ENCODE measurements around the gene TDRD9. TPM values are rescaled to one million over a fixed set of nuclear protein-coding genes. Genes with fewer than 3 reads are reported as not detected.

The TDRD9 gene
- total and polyA plus RNA-seq, 2 of the 4 experiments (the other 2 are of a cell fraction) = 0.07 to 0.18 TPM

- Histone ChIP-seq H3K27me3 (ENCODE audit: control insufficient read depth, insufficient read depth, low read length) (peaks cover 6% of the 10 kb centered on the region), H2AK9ac (replicated peaks; ENCODE audit: low read depth, low read length, poor library complexity) (no peak overlapping the region), H2BK120ac (ENCODE audit: low read depth, low read length) (no peak overlapping the region), H4K8ac (ENCODE audit: low read depth in 2 of 2, low read length in 2 of 2) (no peak overlapping the region), H3K9ac (ENCODE audit: low read depth, low read length) (no peak overlapping the region), H3K4ac (ENCODE audit: low read depth, low read length) (no peak overlapping the region), H4K20me1 (ENCODE audit: insufficient read depth, low read length) (no peaks in the 10 kb centered on the region), H3K79me1 (ENCODE audit: low read depth in 1 of 2, low read length in 2 of 2) (no peaks in the 10 kb centered on the region), H3K18ac (ENCODE audit: low read depth, low read length) (no peak overlapping the region), H2BK15ac (ENCODE audit: low read depth, low read length) (no peak overlapping the region), H3K9me1 (ENCODE audit: insufficient read depth, low read length) (no peaks in the 10 kb centered on the region), H3K27ac (ENCODE audit: insufficient read depth, low read length) (no peak overlapping the region), H3K4me2 (ENCODE audit: low read depth, low read length) (no peak overlapping the region), H2AFZ (replicated peaks; ENCODE audit: low read length, poor library complexity) (no peak overlapping the region), H4K91ac (ENCODE audit: insufficient read depth, low read depth, low read length) (no peak overlapping the region), H2BK5ac (ENCODE audit: low read depth, low read length, poor library complexity, severe bottlenecking) (no peak overlapping the region), H3K4me1 (ENCODE audit: control insufficient read depth, insufficient read depth, low read length) (no peaks in the 10 kb centered on the region), H3K4me3 (ENCODE audit: insufficient read depth, low read depth, low read length) (no peak overlapping the region), H3K36me3 (ENCODE audit: control insufficient read depth, insufficient read depth, low read length) (no peaks in the 10 kb centered on the region), H3K56ac (ENCODE audit: extremely low read depth, insufficient read depth, low read length) (no peak overlapping the region), H4K5ac (ENCODE audit: low read depth, low read length) (no peak overlapping the region), H3K9me3 (ENCODE audit: control insufficient read depth, insufficient read depth, low read length) (no peaks in the 10 kb centered on the region), H3K14ac (replicated peaks; ENCODE audit: low read depth, low read length) (no peak overlapping the region), H2AK5ac (ENCODE audit: low read depth, low read length) (no peak overlapping the region), H2BK20ac (ENCODE audit: low read depth, low read length) (no peak overlapping the region), H3K23ac (ENCODE audit: low read depth, low read length) (no peak overlapping the region)
- no peak for ATAC-seq (ENCODE audit: low read depth)
- POLR2A ChIA-PET (ENCODE audit: unreplicated experiment) = no interaction called here
- intact Hi-C loops (cut with micrococcal nuclease) (no loop called here), in situ Hi-C loops (cut with MboI; ENCODE audit: low sequenced_read_pairs) (no loop called here), dilution Hi-C loops (cut with HindIII; ENCODE audit: low sequenced_read_pairs, unreplicated experiment) (no loop called here)
- BruUV-seq (replicated peaks) = no TSS peak
- no peak for DNase-seq
- no peak for TF ChIP-seq MAZ (IDR thresholded peaks at IDR 0.05; ENCODE audit: borderline replicate concordance, low read depth, low read length)
- TF ChIP-seq RAD21 (IDR thresholded peaks at IDR 0.05; ENCODE audit: low read length) = no peak
- no peak for TF ChIP-seq POLR2A (IDR thresholded peaks at IDR 0.05; ENCODE audit: low read depth, low read length)
- TF ChIP-seq BHLHE40 (IDR thresholded peaks at IDR 0.05; ENCODE audit: low read depth, low read length) = no peak
- no peak for TF ChIP-seq ELK1 (IDR thresholded peaks at IDR 0.05; ENCODE audit: borderline replicate concordance, low read depth, low read length)
- no peak for TF ChIP-seq USF2 (IDR thresholded peaks at IDR 0.05; ENCODE audit: low read depth, low read length)
- TF ChIP-seq MAFK (IDR thresholded peaks at IDR 0.05; ENCODE audit: low read depth, low read length) = no peak
- CTCF ChIA-PET = interaction anchor here (0.7 to 1.0 kb wide), 2 partner anchors 14 to 146 kb away, joined by 3 read pairs; no protein-coding TSS in a partner anchor
Observed at GRCh38 chr14:103966631-103967030, 38.4 kb downstream of the TDRD9 start.

All from IMR-90 (cell line).